Stimulated activated CD8-positive, alpha-beta memory T cell treated with anti-CD3 and anti-CD28 coated beads, Interleukin-4, amount 100 ng/mL, for 24 hours (primary cell): ENCODE results near the gene OR9Q1.
"Not testable (repeated sequence)": the region's sequence is repeated elsewhere in the genome, so short reads cannot be mapped to it uniquely, and the experiment has no call there.

ENCODE experiments used
- DNase-seq: peaks from one replicate; pipeline ENCODE4 v3.0.0-alpha.2; 2020; ENCODE audit warnings: low read depth

The OR9Q1 gene

DNA sequence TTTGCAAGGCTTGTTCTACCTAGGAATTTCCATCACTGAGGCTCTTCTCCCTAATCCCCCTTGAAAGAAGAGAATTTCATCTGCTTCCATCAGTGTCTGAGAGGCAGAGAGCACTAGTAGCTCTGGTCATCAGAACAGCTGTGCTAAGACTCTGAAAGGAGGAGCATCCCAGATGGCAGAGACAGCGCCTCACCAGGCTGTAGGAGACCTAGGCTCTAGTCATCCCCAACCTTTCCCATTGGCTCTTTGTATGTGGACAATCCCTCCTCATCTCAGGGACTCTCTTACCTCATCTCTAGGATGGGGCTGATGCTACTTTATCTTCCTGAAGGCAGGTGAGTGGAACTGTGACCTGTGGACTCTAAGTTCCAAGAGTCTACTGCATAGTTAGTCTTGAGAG lies 110.5 kb downstream of the OR9Q1 start:
- DNase-seq = no peak

DNA sequence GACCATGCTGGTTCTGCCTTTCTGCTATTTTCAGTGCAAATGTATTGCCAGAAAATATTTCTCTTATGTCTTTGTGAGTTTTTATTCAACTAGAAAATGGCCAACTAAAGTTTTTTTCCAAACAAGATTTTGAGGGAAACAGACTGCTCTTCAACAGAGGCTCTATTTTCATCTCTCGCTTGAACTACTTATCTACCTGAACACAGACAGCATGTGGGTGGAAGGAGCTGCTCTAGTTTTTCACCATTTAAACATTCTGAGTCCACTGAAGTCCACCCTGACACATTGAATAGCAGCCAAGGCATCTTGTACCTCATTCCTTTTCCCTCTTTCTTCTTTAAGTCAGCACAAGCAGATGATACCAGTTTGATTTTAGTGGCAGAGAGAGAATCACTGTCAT lies 111.5 kb downstream of the OR9Q1 start:
- no peak for DNase-seq

DNA sequence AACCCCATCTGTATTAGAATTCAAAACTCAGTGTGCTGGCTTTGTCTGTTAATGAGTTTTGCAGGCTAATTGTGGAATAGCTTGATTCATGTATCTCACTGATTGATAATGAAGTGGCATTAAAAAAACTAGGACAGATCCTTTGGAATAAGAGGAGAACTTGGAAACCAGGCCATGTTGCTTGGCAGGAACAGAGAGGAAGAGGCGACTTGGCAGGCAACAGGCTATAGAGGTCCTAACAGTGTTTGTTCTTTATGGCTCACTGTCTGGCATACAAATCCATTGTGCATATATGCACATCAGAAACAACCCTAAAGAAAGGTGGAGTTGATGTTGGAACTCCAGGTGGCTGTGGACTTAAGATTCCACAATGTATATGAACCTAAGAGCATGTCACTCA lies 119.1 kb downstream of the OR9Q1 start:
- DNase-seq = no peak

DNA sequence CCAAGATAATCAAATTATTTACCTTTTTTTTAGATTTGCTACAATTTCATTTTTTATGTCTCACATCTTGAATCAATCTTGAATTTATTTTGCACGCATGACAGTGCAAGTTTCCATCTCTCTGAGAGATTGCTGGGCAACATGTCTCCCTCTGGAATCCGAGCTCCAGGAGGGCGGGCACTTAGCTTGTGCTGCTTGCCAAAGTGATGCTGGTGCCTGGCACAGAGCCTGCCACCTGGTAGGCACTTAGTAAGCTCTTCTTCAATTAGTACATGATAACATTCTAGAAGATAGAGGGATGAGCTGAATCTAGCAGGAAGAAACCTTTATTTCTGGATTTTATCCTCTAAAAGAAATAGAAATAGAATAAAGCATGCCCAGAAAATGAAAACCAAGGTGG lies 129.1 kb downstream of the OR9Q1 start:
- no peak for DNase-seq

DNA sequence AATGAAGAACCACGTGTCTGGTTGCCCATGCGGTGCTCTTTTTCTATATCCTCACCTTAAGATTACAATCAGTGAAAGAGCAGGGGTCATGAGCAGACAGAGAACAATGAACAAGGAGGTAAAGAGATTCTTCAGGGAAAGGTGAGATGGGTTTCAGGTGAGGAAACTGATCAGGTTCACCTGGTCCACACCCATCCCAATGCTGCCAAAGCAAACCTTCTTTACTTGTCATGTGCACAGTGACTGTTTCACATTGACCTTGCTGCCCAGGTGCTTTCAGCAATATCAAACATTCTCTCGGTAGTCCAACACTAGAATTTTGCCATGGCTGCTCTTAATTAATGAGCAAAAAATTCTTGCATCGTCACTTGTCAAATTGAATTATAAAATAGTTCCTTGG lies 140.7 kb downstream of the OR9Q1 start:
- no peak for DNase-seq

DNA sequence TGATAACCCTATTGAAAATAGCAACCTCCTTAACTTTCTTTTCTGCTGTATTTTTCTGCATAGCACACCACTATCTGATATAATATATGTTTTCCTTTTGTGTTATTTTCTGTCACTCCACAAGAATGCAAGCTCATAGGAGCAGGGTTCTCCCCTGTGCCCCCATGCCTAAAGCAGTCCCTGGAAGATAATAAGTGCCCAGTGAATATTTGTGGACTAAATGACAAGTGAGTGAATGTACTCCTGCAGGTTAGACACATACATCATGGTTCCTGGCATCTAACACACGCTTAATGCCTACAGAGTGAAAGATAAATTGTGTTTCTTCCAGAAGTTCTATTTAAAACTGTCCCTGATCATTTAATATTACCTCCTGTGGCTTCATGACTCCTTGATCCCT lies 141.3 kb downstream of the OR9Q1 start:
- no peak for DNase-seq

DNA sequence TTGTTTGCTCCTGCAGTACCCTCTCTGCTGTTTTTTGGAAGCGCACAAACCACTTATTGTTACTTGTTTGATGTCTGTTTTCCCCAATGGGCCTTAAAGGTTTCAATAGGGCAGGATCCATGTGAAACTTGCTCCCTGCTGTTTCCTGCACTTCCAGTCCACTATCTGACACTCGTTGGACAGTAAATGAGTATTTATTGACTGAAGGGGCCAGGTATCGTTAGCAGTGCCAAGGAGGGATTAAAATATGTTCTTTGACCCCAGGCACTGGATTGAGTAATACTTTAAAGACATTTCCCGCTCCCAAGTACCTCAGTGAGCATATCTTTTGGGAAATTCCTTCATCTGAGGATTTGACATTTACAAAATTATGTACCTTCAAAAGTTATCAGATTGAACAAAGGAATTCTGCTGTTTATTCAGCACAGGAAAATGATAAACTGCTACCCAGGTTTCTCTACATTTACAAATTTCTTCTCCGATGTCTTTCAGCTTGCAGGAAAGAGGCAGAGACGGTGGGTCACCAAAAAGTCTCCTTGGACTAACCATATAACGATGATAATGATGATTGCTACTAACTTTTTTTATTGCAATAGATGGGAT lies 141.9 kb downstream of the OR9Q1 start:
- DNase-seq = no peak

DNA sequence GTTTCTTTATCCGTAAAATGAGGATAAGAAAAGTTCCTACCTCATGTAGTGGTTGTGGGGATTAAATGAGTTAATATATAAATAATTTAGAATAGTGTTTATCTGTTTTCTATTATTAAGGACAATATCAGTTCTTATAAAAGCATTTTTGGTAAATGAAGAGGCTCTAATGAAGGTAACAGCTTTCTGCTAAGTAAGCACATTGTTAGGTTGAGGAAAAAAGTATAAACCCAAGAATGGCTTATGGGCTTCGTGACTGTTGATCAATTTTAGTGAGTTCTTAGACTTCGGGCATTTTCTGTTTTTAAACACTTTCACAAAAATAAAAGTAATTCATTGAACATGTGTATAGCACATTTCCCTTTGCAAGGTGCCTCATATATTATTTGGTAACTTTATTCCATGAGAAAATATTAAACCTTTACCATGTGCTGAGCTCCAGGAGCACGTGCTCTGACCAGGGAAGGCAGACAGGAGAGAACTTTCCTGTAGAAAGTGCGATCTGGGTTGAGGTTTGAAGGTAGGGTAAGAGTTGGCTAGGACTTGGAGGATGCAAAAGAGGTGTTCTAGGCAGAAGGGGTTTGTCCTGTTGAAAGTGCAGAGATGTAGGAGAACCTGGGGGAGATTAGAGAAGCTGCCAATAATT lies 153.9 kb downstream of the OR9Q1 start:
- DNase-seq = no peak

DNA sequence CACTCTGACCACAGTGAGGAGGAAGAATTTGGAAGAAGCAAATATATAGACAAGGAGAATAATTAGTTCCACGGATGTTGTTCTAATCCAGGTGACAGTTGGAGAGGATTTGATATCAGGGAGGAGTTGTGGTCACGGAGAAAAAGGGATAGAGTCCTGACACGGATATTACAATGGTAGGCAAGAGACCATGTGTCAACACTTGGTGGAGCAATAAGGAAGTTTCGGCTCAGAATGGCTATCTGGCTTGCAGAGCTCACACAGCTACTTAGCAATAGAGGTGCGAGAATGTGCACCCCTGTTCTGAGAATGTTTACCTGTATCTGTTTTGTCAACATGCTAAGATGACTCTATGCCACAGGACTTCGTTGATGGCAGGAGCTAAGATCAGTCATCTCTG lies 154.8 kb downstream of the OR9Q1 start:
- no peak for DNase-seq

DNA sequence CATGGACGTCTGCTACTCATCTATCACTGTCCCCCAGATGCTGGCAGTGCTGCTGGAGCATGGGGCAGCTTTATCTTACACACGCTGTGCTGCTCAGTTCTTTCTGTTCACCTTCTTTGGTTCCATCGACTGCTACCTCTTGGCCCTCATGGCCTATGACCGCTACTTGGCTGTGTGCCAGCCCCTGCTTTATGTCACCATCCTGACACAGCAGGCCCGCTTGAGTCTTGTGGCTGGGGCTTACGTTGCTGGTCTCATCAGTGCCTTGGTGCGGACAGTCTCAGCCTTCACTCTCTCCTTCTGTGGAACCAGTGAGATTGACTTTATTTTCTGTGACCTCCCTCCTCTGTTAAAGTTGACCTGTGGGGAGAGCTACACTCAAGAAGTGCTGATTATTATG lies 156.0 kb downstream of the OR9Q1 start:
- DNase-seq = no peak

DNA sequence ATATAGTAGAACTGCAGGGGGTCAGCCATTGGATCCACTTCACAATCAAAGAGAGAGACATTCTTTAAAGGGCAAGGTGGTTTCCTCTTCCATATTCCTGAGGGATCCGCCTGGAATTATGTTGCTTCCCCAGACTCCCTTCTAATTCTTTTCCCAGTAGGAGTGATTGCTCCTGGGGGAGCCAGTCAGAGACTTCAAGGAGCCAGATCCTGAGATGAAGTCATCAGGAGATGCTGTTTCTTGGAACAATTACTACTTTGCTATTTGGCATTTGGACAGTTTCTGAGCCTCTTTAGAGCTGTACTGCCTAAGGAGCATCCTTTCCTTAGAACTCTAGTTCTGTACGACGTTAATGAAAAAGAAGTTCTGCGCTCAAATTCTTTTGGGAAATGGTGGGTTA lies 163.3 kb downstream of the OR9Q1 start:
- DNase-seq = no peak

DNA sequence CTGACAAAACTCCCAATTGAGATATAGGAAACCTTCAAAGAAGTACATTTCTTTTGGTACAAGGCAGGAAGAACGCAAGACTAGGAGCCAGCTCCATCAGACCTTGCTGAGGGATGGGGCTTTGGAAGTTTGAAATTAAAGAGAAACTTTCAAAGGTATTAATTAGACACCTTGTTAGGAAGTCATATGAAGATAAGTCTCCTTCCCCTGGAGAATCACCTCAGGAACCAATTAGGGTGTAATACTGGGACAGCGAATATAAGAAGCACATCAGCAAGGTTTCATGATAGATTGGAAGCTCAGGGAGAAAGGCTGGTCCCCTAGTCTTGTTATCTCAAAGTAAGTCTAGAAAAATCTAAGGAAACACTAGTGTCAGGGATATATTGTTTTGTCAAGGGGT lies 165.1 kb downstream of the OR9Q1 start, which contains the start of gene OR9Q2:
Gene OR9Q2, plus strand, starts transcription at position 301 of the 400 bp plus-strand sequence. CDS start 1,421 bp downstream, outside the sequence.
- no peak for DNase-seq

DNA sequence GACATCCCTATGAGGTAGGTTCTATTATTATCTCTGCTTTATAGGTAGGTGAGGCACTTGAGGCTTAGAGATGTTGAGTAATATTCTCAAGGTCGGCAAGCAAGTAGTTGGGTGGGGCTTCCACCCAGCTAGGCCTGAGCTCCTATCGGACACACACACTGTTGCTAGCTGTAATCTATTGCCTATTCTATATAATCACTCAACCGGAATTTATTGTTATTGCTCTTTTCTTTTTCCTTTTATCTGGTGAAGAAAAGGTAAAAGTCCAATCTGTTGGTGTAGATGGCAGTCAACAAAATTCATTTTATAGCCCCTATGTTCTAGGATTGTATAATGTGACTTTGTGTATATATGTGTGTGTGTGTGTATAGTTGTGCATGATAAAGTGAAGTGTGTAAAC lies 168.5 kb downstream of the OR9Q1 start:
- no peak for DNase-seq

DNA sequence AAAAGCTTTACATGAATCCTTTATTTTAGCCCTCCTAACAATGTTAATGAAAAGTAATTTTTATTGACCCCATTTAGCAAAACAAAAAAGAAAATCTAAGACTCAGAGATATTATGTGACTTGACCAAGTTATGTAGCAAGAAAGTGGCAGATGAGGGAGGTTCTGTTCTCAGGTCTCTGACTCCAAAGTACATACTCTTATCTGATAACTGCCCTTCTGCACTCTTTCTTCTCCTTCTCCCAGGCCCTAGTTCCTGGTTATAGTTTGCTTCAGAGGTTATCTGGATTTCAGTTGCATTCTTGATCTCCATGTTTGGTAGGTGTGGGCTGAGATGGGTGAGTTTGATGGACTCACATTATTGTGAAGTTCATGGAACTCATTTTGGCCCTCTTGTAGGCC lies 169.7 kb downstream of the OR9Q1 start:
- no peak for DNase-seq

DNA sequence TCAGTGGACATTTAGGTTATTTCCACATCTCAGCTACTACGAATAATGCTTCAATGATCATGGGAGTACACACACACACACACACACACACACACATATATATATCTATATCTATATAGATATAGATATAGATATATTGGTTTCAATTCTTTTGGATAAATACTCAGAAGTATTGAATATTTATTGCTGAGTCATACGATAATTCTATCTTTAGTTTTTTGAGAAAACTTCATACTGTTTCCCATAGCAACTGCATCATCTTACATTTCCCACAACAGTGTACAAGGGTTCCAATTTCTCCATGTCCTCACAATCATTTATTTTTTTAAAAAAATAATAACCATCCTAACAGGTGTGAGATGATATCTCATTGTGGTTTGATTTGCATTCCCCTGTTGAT lies 172.3 kb downstream of the OR9Q1 start:
- no peak for DNase-seq

DNA sequence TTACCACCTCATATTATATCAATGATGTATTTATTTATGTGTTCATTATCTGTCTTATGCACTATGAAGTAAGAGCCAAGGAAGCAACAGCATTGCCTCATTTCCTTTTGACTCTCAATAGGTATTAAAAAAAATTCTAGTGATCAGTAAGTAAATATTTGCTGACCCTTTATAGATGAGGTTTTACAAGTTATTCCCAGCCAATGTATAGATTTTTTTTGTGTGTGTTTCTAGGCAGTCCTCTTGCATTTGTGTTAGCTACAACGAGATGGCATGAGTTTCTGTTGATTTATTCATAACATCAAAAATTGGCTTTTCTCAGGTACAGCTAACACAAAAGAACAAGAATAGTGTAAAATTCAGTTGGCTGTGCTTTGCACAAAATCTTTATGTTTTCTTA lies 175.6 kb downstream of the OR9Q1 start:
- no peak for DNase-seq

DNA sequence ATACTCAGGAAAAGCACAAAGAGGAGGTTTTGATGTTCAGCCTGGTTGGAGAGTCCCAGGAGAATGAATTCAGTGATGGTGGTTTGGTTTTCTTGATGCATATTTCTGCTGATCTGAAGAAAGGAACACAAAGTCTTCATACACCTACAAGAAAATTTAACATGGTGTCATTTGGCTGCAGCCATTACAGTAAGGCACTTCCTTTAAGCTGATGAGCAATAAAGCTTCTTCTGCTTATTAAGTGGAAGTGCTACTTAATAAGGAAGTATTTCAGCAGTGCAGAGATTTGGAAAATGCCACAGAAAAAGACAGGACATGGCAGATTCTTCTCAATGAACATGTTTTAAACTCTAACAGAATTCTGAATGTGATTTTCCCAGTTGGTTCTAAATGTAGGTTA lies 180.4 kb downstream of the OR9Q1 start, which contains the start of gene OR1S2:
Gene OR1S2, minus strand, starts transcription at position 101 of the 400 bp plus-strand sequence. Its CDS starts 0 bp downstream, at position 101.
- DNase-seq = no peak

DNA sequence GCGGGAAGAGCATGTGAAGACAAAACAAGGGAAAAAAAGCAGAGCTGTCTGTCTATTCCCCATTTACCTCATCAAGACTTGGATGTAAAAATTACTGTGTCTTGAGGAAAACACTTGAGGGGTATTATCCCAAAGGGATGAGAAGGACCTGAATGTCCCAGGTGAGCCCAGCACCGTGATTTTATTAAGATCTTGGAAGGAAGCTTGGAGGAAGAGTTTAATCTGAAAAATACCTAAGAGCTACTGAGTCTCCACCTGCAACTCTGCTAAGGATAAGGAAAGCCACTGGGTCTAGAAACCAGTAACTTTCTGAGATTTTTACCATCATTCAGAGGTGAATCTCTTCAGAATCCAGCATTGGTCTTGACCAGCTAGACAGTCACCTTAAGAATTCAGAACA lies 188.7 kb downstream of the OR9Q1 start, which contains the start of gene OR1S1:
Gene OR1S1, plus strand, starts transcription at position 301 of the 400 bp plus-strand sequence.
- not testable (repeated sequence) for DNase-seq

DNA sequence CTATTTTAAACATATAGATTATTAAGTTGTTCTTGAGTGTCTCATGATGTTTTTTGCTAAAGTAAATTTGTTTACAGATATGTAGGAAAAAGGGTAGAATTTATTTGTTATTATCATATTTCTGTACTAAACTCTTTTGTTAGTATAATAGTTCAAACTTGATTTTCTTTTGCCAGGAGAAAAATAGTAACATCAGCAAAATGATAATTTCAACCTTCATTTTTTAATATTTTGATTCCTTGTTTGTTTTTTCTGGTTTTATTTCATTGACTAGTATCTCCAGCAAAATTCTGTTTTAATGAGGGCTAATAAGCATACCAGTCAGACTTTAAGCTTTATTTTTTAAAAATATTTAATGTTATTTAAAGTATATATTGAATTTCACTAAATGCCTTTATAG lies 192.8 kb downstream of the OR9Q1 start:
- no peak for DNase-seq

DNA sequence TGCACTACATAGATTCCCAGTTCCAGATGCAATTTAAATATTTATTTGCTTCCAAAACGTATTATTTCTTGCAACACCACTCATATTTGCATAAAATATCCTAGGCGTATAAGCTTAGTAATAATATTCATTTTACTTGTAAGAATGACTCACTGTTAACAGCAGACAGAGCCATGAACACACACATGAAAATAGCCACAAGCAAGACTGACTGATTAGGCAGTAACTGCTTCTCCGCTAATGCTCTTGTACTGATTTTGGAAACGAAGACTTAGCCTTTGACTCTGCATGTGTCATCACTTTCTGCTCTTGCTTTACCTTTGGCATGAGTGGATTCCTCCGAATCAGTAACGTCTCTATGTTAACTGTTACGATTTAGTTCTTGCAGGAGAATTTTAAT lies 199.0 kb downstream of the OR9Q1 start:
- no peak for DNase-seq

DNA sequence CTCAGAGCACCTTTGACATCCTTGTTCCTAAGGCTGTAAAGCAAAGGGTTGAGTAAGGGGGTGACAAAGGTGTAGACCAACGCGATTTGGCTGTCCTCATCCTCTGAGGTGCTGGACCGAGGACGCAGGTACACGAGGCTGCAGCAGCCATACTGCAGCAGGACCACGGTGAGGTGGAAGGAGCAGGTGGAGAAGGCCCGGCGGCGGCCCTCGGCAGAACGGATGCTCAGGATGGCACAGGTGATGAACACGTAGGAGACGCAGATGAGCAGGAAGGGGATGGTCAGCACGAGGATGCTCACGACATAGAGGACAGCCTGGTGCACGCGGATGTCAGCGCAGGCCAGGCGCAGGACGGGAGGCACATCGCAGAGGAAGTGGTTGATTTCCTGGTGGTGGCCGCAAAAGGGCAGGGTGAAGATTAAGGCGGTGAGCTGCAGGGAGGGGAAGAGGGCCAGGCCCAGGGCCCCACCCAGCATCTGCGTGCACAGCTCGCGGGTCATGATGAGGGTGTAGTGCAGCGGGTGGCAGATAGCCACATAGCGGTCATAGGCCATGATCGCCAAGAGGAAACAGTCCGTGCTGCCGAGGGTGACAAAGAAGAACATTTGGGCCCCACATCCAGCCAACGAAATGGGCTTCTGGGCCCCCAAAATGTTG lies 204.4 kb downstream of the OR9Q1 start:
- no peak for DNase-seq
